IPS-NIHi7 (cell line): ENCODE data around the gene ADAMTS3.
"Not testable (repeated sequence)": the region's sequence is repeated elsewhere in the genome, so short reads cannot be mapped to it uniquely, and the experiment has no call there.

Source experiments
- DNase-seq: peaks from one replicate; pipeline ENCODE4 v3.0.0; 2012; ENCODE audit warnings: mixed read lengths; ENCODE audit errors: extremely low spot score

Gene ADAMTS3

DNA sequence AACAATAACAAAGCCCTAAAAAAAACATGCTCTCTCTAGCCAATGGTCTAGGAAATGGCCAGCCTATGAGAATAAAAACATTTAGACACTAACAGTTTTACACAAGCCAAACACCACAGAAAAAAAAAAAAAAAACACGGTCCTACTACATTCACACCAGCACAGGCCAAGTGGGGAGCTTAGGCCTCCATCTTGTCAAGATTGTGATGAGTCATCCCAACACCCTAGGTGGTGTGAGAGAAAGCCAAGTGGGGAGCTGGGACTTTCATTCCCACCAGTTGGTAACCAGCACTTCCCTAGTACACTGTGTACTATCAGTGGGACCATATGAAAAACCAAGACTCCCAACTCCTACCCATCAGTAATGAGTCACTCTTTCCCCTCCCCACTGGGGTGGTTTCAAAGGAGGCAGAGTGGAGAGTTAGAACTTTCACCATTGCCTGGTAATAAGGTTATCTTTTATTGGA lies 95.6 kb downstream of the ADAMTS3 start:
- no peak for DNase-seq

DNA sequence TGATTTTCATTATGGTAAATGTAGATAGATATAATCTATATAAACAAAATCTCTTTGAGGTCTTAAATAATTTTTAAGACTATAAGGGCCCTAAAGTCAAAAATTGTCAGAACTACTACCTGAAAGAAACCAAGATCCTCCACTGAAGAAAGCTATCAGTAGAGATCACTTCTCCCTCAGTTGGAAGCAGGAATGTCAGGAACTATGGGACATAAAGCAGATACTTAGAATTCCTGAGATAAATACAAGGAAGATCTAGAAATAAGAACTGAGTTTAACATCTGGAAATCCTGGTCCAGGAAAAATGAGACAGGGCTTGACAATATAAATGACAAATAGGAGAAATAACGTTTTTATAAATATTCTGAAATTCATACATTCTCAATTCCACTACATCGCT lies 97.2 kb downstream of the ADAMTS3 start:
- DNase-seq = no peak

DNA sequence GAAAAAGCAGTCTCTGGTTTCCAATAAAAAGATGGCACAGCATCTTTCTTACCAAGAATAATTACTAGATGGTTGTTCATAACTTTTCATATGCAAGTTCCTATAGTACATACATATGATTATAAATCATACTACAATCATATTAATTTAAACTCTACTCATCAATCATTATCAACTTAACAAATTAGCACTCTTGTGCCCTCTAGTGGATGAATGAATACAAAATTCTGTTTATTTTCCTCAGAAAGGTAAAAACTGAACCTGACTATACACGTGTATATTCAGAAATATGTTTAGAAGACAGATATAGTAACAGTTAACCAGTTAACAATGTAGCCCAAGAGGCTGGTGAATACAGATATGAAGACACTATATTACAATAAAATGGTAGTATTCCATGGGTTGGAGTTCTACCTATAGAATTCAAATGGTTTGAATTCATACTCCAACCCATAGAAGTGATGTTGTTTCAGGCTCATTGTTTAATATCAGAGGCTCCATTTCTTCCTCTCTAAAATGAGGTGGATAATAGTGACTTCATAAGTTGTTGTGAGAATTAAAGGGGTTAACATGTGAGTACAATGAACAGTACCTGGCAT lies 100.0 kb downstream of the ADAMTS3 start:
- no peak for DNase-seq

DNA sequence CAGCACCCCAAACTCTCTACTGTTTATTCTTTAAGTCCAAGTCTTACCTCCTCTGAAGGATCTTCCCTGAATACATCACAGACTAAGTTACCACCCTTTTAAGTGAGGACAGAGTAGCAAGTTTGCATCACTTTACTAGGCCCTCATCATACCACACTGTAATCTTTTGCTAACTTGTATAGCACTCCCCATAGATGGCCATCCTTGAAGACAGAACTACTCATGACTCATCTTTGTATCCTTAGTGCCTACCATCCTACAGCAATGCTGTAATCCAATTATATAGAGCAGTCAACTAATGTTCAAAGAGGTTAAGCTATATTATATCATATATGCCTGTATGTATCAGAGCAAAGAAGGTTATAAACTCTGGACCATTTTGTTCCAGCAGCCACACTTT lies 101.4 kb downstream of the ADAMTS3 start:
- DNase-seq = no peak

DNA sequence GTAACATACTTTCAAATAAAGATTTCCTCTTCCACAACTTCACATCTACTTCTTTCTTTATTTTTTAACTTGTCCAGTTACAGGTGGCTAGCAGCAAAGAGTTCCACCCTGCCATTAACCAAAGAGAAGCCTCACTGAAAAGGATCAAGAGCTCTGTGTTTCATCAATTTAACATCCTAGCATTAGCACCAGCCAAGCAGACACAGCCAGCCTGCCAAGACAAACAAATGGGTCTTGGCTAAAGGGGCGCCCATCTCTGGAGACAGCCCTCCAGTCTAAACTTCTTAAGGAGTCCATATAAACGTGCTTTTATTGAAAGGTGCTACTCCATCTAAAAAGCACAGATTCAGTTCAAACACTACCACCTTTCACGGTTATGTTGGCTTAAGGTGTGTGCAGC lies 105.3 kb downstream of the ADAMTS3 start:
- no peak for DNase-seq

DNA sequence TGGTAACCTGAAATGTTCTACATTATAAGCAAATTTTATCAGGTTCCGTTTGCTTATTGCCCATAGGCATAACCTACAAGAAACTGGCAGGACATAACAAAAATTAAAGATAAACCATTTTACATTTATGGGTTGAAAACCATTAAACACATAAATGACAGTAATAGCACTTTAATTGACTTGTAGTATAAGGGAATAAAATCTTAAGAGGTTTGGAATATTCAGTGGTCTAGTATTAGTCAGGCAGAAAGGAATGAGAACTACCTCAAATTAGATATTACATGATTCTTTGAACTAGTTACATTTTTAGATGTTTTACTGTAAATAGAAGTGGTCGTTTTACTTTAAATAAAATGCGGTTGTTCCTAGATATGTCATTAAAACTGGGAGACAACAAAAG lies 111.9 kb downstream of the ADAMTS3 start:
- no peak for DNase-seq

DNA sequence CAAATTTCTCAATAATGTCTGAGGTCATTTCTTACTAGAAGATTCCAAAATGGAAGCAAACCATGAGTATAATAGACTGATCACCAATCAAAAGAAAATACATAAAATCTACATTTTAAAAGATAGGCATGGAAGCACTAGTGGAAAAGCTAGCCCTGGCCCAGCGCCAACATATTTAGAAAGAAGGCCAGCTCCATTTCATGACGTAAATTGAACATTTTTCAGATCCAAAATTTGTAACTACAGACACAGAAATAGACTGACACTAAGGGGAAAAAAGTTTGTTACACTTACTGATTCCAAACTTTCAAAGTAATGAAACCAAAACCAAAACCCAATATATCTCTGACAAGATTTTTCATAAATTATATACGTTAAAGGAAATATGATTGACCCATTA lies 117.7 kb downstream of the ADAMTS3 start:
- DNase-seq = no peak

DNA sequence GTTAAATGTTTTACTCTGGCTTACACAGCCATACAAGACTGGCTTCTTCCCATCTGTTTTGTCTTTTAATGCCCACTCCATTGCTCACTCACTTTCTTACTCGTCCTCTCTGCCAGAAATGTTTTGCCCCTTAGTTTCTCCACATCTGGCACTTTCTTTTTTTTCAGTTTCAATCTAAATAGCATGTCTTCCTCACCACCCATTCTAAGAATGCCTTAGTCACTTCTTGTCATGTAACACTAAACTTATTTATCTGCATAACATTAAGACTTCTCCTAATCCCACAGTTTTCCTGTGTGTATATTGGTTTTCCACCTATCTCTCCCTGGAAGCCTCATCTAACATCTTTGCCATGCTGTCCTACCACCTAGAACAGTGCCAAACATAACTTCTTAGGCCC lies 119.3 kb downstream of the ADAMTS3 start:
- DNase-seq = no peak

DNA sequence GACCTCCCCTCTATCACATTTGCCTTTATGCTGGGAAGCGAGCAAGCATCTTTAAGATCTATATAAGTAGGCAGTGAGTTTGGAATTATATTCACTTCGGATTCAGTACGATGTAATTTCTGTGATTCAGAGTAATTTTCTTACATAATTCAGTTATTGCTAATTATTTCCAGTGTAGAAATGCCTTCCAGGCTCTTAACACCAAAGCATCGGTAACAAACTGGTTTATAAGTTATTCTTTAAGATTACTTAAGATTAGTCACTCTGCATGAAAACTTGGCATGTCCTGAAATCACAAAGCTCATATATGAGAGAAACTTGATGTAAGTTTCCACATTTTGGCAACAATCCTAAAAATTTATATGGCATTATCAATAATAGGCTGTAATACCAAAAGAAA lies 120.8 kb downstream of the ADAMTS3 start:
- no peak for DNase-seq

DNA sequence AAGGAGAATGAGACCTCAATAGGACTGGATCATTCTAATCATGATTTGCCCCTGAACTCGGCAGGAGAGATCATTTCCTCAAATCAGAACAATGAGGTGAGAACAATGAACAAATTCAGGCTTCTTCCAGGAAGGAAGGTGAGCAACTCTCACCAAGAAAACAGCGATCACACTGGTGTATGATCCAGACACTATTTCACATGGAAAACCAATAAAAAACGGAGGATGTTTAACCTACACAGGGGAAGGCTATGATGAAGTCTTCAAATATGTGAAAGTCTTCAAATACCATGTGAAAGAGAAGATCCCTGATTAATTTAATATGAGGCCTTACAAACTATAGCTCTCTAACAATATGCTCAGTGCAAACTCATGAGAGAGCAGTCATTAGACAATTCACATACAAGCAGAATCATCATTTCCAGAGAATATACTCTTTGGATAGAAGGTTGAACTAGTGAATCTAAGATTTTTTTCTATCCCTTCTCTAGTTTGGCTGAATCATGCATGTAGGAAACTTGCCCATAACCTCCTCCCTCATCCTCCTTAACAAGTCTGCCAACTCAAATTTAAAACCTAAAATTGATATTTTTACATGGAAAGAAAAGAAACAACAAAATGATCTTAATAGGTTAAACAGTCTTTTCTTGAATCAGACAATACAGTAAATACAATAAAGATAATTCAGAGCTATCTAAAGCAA lies 122.5 kb downstream of the ADAMTS3 start:
- DNase-seq = no peak

DNA sequence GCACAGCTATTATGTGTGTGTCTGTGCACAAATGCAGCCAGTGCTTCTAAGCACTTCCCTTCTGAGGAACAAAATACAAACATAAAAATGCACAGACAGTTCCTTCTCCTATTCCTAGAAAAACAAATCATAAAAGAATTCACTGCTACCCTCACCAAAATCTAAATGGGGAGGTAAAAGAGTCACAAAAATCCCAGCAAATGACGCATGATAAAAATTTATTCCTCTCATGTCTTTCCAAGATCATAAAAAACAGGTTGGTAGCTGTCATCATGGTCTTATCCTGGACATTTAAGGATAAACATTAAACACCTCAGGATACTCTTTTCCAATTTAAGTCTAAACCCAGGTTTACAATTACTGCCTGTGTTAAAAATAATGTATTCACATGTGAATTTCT lies 124.9 kb downstream of the ADAMTS3 start:
- no peak for DNase-seq

DNA sequence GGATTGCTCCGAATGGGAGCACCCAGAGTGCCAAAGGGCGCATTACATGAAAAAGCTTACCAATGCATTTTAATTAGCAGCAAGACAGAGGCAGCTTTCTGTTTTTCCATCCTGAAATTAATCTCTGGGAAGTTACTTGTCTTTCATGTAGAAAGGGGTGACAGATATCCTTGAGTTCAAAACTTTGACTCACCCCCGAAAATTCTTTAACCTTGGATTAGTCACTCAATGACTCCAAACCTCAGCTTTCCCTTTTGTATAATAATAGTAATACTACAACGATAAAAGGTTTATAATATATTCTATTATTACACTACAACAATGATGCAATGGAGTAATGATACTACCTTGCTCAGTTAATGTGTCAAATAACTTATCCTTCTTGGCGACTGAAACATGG lies 126.3 kb downstream of the ADAMTS3 start:
- no peak for DNase-seq

DNA sequence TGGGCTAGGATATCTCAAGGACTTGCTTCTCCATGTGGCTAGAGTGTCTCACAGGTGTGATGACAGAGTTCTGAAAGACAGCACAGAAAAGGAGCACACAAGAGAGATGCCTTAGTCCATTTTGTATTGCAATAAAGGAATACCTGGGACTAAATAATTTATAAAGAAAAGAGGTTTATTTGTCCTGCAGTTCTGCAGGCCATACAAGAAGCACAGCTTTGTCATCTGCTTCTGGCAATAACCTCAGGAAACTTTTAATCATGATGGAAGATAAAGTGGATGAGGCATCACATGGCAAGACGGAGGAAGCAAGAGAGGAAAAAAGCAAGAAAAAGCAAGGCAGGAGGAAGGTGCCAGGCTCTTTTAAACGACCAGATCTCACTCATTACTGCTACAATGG lies 126.9 kb downstream of the ADAMTS3 start:
- DNase-seq = no peak

DNA sequence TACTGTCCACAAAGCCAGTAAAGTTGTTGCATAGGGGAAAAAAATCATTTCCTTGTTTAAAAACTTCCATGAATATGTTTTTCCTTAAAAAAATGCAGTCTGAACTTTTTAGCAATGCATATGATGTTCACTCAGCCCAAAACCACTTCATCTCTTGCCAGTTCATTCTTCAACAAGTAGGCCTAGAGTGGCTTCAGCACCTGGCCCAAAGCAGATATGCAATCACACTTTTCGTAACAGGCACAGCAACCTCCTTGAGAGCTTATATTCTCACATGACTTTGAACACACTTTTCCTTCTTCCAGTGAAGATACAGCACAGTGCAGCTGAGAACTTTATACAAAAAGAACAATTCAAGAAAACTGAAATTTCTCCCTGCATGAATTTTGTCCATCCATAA lies 128.6 kb downstream of the ADAMTS3 start:
- DNase-seq = no peak

DNA sequence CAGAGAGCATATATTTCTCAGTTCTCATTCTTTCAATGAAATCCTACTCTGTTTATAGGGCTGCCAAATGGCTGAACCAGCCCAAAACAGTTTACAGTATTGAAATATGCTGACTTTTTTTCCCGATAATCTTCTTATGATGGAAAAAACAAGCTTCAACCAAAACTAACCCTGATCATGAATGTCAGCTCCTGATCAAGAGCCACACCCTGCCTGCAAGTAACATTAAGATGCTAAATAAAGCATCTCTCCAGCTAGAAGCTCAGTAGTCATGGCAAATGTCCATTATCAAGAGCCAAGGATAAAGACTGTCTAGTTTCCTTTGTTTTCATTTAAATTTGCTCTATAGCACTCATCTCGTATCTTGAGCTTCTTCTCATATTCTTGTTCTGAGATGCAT lies 136.0 kb downstream of the ADAMTS3 start:
- no peak for DNase-seq

DNA sequence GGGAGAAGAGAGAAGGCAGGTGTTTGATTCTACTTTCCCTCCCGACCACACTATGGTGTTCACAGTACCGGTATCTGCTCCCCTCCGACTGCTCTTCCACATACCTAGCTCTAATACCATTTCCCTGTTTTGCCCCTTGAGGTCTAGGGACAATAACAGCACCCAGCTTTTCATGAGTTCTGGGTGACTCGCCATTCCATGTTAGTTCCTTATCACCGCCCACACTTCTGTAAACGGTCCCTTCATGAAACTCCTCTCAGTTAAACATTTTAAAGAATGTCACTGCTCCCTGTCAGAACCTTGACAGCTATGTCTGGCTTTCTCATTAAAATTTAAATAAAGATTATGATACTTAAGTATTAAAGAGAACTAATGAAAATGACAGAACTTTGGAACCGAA lies 136.7 kb downstream of the ADAMTS3 start:
- no peak for DNase-seq

DNA sequence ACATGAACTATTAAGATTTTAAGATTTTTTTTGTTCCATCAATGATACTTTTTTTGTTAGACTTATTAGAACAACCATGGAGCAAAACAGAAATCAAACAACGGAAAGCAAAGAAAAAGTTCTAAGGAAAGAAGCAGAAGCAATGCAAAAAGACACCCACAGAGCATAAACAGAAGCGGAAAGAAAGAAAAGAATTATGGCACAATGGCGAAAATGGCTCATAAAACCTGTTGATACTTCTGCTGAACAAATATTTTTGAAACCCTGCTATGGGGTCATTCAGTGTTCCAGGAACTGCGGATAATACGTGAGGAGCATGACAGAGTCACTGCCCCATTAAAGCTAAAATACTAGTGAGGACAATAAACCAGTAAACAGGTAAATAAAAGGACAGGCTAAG lies 138.0 kb downstream of the ADAMTS3 start:
- DNase-seq = no peak

DNA sequence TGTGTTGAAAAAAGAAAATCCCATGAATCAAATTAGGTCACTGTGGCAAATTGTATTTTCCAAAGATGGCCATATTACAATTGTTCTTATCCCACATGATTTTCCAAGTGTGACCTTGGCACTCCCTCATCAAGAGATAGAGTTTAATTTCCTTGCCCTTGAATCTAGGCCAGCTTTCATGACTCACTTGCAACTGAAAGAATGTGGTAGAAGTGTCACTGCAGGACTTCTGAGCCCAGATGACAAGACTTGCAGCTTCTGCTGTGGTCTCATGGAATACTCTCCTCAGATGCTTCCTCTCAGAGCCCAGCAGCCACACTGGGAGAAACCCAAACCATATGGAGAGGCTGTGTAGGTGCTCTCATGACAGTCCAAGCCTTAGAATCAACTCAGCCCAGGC lies 139.0 kb downstream of the ADAMTS3 start:
- no peak for DNase-seq

DNA sequence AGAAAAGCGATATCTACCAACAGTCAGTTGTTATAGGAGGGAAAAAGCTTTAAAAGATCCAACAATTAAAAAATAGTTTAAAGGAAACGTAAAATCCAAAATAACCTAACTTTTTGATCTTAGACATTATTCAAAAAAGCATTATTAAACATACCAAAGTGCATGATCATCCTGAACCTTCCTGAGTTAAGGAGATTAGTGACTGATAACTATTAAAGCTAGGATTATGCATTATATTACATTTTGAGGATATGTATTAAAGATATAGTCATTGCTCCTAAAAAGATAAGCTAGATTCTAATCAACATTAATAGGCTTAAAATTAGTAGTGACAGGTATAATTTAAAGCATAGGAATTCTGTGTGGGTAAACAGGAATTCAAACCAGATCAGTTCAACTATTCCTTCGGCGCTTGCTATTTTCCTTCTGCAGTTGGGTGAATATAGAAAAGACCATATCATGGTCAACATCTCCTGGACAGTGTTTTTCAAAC lies 139.6 kb downstream of the ADAMTS3 start:
- DNase-seq = no peak

DNA sequence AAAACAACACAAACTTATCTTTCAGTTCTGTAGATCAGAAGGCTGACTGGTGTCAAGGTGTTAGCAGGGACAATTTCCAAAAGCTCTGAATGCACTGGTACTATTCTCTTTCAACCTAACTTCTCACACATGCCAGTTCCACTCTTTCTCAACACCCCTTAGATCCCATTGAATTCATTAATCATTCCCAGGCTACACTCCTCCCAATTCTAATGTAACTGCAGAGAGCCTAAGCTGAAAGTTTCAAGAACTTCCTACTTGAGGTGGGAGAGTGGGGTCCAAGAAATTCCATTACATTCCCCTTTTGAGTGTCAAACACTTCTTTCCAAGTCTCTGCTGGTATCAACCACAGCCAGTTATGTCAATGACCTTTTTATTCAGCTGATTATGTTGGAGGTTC lies 142.0 kb downstream of the ADAMTS3 start:
- no peak for DNase-seq

DNA sequence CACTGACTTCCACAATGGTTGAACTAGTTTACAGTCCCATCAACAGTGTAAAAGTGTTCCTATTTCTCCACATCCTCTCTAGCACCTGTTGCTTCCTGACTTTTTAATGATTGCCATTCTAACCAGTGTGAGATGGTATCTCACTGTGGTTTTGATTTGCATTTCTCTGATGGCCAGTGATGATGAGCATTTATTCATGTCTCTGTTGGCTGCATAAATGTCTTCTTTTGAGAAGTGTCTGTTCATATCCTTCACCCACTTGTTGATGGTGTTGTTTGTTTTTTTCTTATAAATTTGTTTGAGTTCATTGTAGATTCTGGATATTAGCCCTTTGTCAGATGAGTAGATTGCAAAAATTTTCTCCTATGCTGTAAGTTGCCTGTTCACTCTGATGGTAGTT lies 143.1 kb downstream of the ADAMTS3 start:
- DNase-seq = not testable (repeated sequence)

DNA sequence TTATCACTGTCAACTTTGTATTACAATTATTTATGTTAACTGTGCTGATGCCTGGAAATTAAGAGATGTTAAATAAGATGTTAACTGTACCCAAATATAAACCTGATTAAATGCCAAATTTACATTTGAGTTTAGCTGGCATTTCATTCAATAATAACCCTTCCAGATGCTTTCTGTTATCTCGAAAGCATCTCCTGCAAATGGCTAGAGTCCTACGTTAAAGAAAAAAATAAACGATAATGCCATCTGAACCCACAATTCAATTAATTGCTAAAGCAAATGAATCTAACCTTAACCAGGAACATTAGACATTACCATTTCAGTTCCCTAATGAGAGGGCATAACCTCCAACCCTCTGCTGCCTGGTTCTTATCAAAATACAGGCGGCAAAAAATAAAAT lies 145.0 kb downstream of the ADAMTS3 start:
- no peak for DNase-seq

DNA sequence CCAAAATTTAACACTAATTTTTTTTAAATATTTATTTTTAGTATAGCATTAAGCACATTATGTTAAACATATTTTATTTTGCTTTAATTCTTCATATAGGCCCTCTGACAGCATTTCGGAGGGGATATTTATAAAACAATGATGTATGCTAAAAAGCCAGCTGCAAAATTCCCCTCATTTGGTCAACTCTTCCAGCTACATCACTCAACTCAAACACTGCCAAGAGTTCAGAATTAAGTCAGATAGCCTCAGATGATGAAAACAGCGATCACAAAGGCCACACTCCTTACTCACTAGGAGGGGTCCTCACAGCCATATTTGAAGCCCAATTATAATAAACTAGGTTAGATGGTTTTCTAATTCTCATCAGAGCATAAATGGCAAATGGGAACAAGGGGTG lies 146.6 kb downstream of the ADAMTS3 start:
- DNase-seq = no peak

DNA sequence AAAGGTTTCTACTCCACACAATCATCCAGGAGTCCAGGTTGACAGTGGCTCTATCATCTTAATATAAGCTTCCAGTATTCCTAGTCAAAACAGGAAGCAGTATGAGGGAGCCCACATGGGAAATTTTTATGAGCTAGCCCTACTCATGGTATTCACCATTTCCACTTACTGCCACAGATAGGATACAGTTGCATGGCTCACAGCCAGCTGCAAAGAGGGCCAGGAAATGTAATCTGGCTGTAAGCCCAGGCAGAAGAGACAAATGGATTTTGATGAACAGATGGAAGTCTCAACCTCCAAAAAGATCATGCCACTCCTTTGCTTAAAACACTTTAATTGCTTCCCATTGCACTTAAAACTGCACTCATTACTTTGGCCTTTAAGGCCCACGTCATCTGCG lies 150.6 kb downstream of the ADAMTS3 start:
- no peak for DNase-seq
